GM12878 (cell line): ENCODE results near the gene RPS4Y2. TPM values are rescaled to one million over a fixed set of nuclear protein-coding genes. Genes with fewer than 3 reads are reported as not detected.

Experiments used
- ATAC-seq: fragments of 200-7000 bp; cut with Tn5 transposase; 3 replicates; pipeline ENCODE4 v1.9.1; 2020; ENCODE audit warnings: mild to moderate bottlenecking, moderate library complexity
- BruUV-seq: library from RNA; stranded (reverse); fragments of 400-500 nt; replicated peaks from 2 replicates; lab custom pipeline; 2021; lab: Mats Ljungman, UMichigan
- CTCF ChIA-PET: fragments of 300-600 bp; sonication (Branson Sonifier 250); formaldehyde crosslinking; extraction: SDS; loops from one replicate; lab custom pipeline; 2021; ENCODE audit warnings: inconsistent platforms; lab: Yijun Ruan, JAX
- POLR2A ChIA-PET: fragments of 350-600 bp; formaldehyde crosslinking; extraction: SDS; loops from one replicate; lab custom pipeline; 2021; ENCODE audit warnings: inconsistent platforms; lab: Charles Lee
- RAD21 ChIA-PET: fragments of 300-600 bp; sonication (Branson Sonifier 250); formaldehyde crosslinking; loops from one replicate; lab custom pipeline; 2023; ENCODE audit warnings: antibody characterized with exemption; ENCODE audit not compliant: unreplicated experiment; lab: Charles Lee
- SMC1A ChIA-PET: fragments of 300-600 bp; sonication (Branson Sonifier 250); formaldehyde crosslinking; loops from one replicate; lab custom pipeline; 2023; ENCODE audit not compliant: unreplicated experiment, uncharacterized antibody; lab: Charles Lee
- DNase-seq: peaks from one replicate; pipeline ENCODE4 v3.0.0-alpha.2; 2011; ENCODE audit warnings: low read depth, low spot score
- FAIRE-seq: peaks from 3 replicates; lab custom pipeline; 2011; peaks lifted over from hg19 to GRCh38; lab: Jason Lieb, UNC
- H2AFZ ChIP-seq: 2 replicates; pipeline ENCODE4 v1.6.0; 2011; ENCODE audit warnings: low read depth, low read length, control low read depth; ENCODE audit not compliant: control insufficient read depth
- H3K27ac ChIP-seq: 2 replicates; pipeline ENCODE4 v1.5.1; 2011; ENCODE audit warnings: control low read depth; ENCODE audit not compliant: control insufficient read depth, insufficient read depth
- H3K27me3 ChIP-seq, 2 experiments: replicated peaks in 1 of 2; 2 replicates each; pipeline versions ENCODE4 v1.6.0 to v1.6.1; 2011; ENCODE audit warnings: low read length in 1 of 2; ENCODE audit not compliant: control insufficient read depth in 2 of 2, insufficient read depth in 2 of 2
- H3K36me3 ChIP-seq, 2 experiments: 2 replicates each; pipeline ENCODE4 v1.5.1; 2011; ENCODE audit warnings: low read length in 1 of 2; ENCODE audit not compliant: control insufficient read depth in 2 of 2, insufficient read depth in 2 of 2
- H3K4me1 ChIP-seq: 2 replicates; pipeline ENCODE4 v1.6.1; 2011; ENCODE audit warnings: mild to moderate bottlenecking, low read length, moderate library complexity, mixed read lengths; ENCODE audit not compliant: control insufficient read depth, insufficient read depth
- H3K4me2 ChIP-seq: 2 replicates; pipeline ENCODE4 v1.6.0; 2011; ENCODE audit warnings: control low read depth; ENCODE audit not compliant: control insufficient read depth, insufficient read depth
- H3K4me3 ChIP-seq: fragments of 200-600 bp; sonication (generic); 2 replicates; pipeline ENCODE4 v1.5.1; 2016
- H3K79me2 ChIP-seq: 2 replicates; pipeline ENCODE4 v1.6.0; 2011; ENCODE audit warnings: low read length; ENCODE audit not compliant: control insufficient read depth, insufficient read depth
- H3K9ac ChIP-seq: 2 replicates; pipeline ENCODE4 v1.8.0; 2011; ENCODE audit warnings: low read length, control low read depth, mixed read lengths; ENCODE audit not compliant: control insufficient read depth, insufficient read depth
- H3K9me3 ChIP-seq: replicated peaks from 3 replicates; pipeline ENCODE4 v1.5.1; 2011; ENCODE audit warnings: mild to moderate bottlenecking, low read length; ENCODE audit not compliant: control insufficient read depth, insufficient read depth
- H4K20me1 ChIP-seq: 2 replicates; pipeline ENCODE4 v1.6.0; 2011; ENCODE audit not compliant: control insufficient read depth, insufficient read depth
- CHD1 ChIP-seq: IDR thresholded peaks from 2 replicates; pipeline ENCODE4 v1.6.1; 2012; ENCODE audit warnings: low read depth, low read length, improper control_type of control experiment
- ESRRA ChIP-seq: IDR thresholded peaks from 2 replicates; pipeline ENCODE4 v1.6.1; 2012; ENCODE audit warnings: mild to moderate bottlenecking, low read length, improper control_type of control experiment
- GABPA ChIP-seq: IDR thresholded peaks from 2 replicates; pipeline ENCODE4 v1.6.1; 2014; ENCODE audit warnings: antibody characterized with exemption, low read depth, mild to moderate bottlenecking, inconsistent platforms
- IKZF1 ChIP-seq: fragments of 450-650 bp; conservative IDR thresholded peaks from 2 replicates; pipeline ENCODE4 v1.6.1; 2017; ENCODE audit warnings: antibody characterized with exemption, mild to moderate bottlenecking
- KDM1A ChIP-seq: fragments of 200-600 bp; sonication (generic); IDR thresholded peaks from 2 replicates; pipeline ENCODE4 v1.6.1; 2016; ENCODE audit warnings: borderline replicate concordance
- MEF2B ChIP-seq: fragments of 450-650 bp; IDR thresholded peaks from 2 replicates; pipeline ENCODE4 v1.6.1; 2018; ENCODE audit warnings: mild to moderate bottlenecking, moderate library complexity; ENCODE audit not compliant: partially characterized antibody, poor library complexity, severe bottlenecking
- MTA3 ChIP-seq: IDR thresholded peaks from 2 replicates; pipeline ENCODE4 v1.6.1; 2012; ENCODE audit warnings: low read length, inconsistent platforms, borderline replicate concordance
- NFIC ChIP-seq: IDR thresholded peaks from 2 replicates; pipeline ENCODE4 v1.6.1; 2012; ENCODE audit warnings: low read depth, mild to moderate bottlenecking, inconsistent platforms, low read length, moderate library complexity
- POLR2AphosphoS2 ChIP-seq: IDR thresholded peaks from 2 replicates; pipeline ENCODE4 v1.6.1; 2011; ENCODE audit warnings: low read depth, mild to moderate bottlenecking, low read length, improper control_type of control experiment, moderate library complexity
- RCOR1 ChIP-seq: conservative IDR thresholded peaks from 2 replicates; pipeline ENCODE4 v1.6.1; 2012; ENCODE audit warnings: low read depth, low read length, improper control_type of control experiment
- SMAD5 ChIP-seq: IDR thresholded peaks from 2 replicates; pipeline ENCODE4 v1.6.1; 2016; ENCODE audit warnings: antibody characterized with exemption, low read depth
- SREBF2 ChIP-seq: IDR thresholded peaks from 2 replicates; pipeline ENCODE4 v1.6.1; 2012; ENCODE audit warnings: mild to moderate bottlenecking, low read length
- SUPT20H ChIP-seq: IDR thresholded peaks from 2 replicates; pipeline ENCODE4 v1.6.1; 2011; ENCODE audit warnings: low read depth, mild to moderate bottlenecking, low read length, moderate library complexity, borderline replicate concordance; ENCODE audit not compliant: control insufficient read depth
- WGBS: methylation state at CpG from one replicate; pipeline ENCODE4 v1.1.6; 2016; ENCODE audit warnings: low lambda C conversion rate; ENCODE audit not compliant: insufficient replicate concordance, insufficient coverage; ENCODE audit errors: missing lambda C conversion rate; 5-methylcytosine and 5-hydroxymethylcytosine counted together
- in situ Hi-C: fragments of 300-500 bp; cut with MboI; formaldehyde crosslinking; loops from 9 replicates; pipeline ENCODE4 v1.14.3; 2018; ENCODE audit warnings: mixed read lengths
- intact Hi-C: fragments of 100-400 bp; cut with micrococcal nuclease; formaldehyde crosslinking; loops from one replicate; pipeline ENCODE4 v1.14.2; 2022; ENCODE audit not compliant: unreplicated experiment
- polyA plus RNA-seq, 11 experiments: library from polyadenylated mRNA; depleted of rRNA in 4 of 11; unstranded in 6 of 11; stranded (reverse) in 5 of 11; fragments of >200 nt; fragmentation: Nextera tagmentation in 4 of 11; fragmentation: Illumina TruSeq in 1 of 11; extraction: Ambion mirVana in 4 of 11; extraction: Trizol in 1 of 11; gene quantifications; 1 replicate in 1 of 11; 2 replicates in 10 of 11; pipeline versions ENCODE4 v1.2.1 to v1.2.3, GENCODE V29; 2011 to 2016; ENCODE audit warnings: inconsistent platforms in 2 of 11, missing spikeins in 2 of 11, low read depth in 1 of 11
- total RNA-seq, 4 experiments: library from RNA; depleted of rRNA in 3 of 4; stranded (reverse); fragments of >200 nt in 3 of 4; fragmentation: Illumina TruSeq in 1 of 4; extraction: Trizol in 1 of 4; gene quantifications; 2 replicates each; pipeline versions ENCODE4 v1.2.1 to v1.2.3, GENCODE V29; 2013 to 2021
- TF ChIP-seq, protein P1 (sequence below): fragments of 450-650 bp; IDR thresholded peaks from 2 replicates; pipeline ENCODE4 v1.6.1; 2018; ENCODE audit warnings: mild to moderate bottlenecking, low read depth, moderate library complexity; ENCODE audit not compliant: partially characterized antibody
- TF ChIP-seq, protein P2 (sequence below): IDR thresholded peaks from 2 replicates; pipeline ENCODE4 v1.6.1; 2011; ENCODE audit warnings: borderline replicate concordance, low read depth, mild to moderate bottlenecking, moderate library complexity, mixed read lengths, low read length; ENCODE audit not compliant: insufficient read depth; ENCODE audit errors: extremely low read length
- TF ChIP-seq, protein P3 (sequence below): fragments of 450-650 bp; IDR thresholded peaks from 2 replicates; pipeline ENCODE4 v1.6.1; 2018; ENCODE audit warnings: borderline replicate concordance, mild to moderate bottlenecking; ENCODE audit not compliant: partially characterized antibody
- TF ChIP-seq, protein P4 (sequence below): IDR thresholded peaks from 2 replicates; pipeline ENCODE4 v1.6.1; 2011; ENCODE audit warnings: borderline replicate concordance, low read depth, mild to moderate bottlenecking, moderate library complexity, low read length; ENCODE audit not compliant: insufficient read depth, poor library complexity, severe bottlenecking

The RPS4Y2 gene
- total and polyA plus RNA-seq, 10 of the 15 experiments (the other 5 are each of a cell fraction or from before 2014, with no cell fraction given) = not detected

DNA sequence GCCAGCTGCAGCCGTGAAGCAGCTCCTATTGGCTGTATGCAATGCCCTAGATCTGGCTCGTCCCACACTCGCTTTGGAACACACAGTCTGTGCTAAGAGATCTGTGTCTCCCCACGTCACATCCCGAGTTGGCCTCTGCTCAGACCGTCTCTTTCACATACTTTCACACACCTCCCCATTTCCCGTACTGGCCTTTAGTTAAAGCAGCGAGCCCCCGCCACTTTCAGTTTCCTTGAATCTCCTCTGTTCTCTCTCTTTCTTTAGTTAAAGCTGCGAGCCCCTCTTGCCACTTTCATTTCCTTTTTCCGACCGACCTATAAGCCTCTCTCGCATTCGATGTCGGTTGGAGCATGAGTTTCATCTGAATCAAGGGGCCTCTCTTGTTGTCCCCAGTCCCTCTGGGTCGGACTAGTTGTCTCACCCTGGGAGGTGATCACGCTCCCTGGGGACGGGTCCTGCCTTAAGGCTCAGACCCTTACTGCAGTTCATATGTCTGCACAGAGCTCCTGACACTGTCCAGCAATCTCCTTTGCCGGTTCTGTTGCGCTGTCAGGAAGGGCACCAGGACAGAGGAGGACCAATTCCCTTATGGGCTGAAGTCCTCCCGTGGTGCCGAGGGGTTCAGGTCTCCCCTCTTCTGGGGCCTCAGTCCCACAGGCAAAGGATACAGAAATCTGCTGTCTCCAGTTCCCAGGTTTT is 42.6 kb downstream of the RPS4Y2 start:
- Histone ChIP-seq H3K27me3 (no peaks in the 10 kb centered on the region), H3K9me3 (no peaks in the 10 kb centered on the region), H4K20me1 (no peaks in the 10 kb centered on the region), H3K4me3 (no peak overlapping the region), H3K4me1 (no peaks in the 10 kb centered on the region), H3K36me3 (no peaks in the 10 kb centered on the region), H3K27ac (no peak overlapping the region), H3K4me2 (no peak overlapping the region), H3K9ac (no peak overlapping the region), H3K79me2 (no peaks in the 10 kb centered on the region), H2AFZ (no peak overlapping the region)
- no peak for DNase-seq
- BruUV-seq = no TSS peak
- ChIA-PET POLR2A (no interaction called here), CTCF (no interaction called here), RAD21 (no interaction called here), SMC1A (no interaction called here)
- intact Hi-C loops (no loop called here), in situ Hi-C loops (no loop called here)
- no peak for FAIRE-seq
- no peak for ATAC-seq
- WGBS = no CpG with 5 or more reads among the region's 22 CpGs
- no peak for TF ChIP-seq CHD1
- no peak for TF ChIP-seq ESRRA
- no peak for TF ChIP-seq POLR2AphosphoS2
- TF ChIP-seq SMAD5 = no peak
- no peak for TF ChIP-seq MEF2B
- TF ChIP-seq RCOR1 = no peak
- TF ChIP-seq, protein P1, sequence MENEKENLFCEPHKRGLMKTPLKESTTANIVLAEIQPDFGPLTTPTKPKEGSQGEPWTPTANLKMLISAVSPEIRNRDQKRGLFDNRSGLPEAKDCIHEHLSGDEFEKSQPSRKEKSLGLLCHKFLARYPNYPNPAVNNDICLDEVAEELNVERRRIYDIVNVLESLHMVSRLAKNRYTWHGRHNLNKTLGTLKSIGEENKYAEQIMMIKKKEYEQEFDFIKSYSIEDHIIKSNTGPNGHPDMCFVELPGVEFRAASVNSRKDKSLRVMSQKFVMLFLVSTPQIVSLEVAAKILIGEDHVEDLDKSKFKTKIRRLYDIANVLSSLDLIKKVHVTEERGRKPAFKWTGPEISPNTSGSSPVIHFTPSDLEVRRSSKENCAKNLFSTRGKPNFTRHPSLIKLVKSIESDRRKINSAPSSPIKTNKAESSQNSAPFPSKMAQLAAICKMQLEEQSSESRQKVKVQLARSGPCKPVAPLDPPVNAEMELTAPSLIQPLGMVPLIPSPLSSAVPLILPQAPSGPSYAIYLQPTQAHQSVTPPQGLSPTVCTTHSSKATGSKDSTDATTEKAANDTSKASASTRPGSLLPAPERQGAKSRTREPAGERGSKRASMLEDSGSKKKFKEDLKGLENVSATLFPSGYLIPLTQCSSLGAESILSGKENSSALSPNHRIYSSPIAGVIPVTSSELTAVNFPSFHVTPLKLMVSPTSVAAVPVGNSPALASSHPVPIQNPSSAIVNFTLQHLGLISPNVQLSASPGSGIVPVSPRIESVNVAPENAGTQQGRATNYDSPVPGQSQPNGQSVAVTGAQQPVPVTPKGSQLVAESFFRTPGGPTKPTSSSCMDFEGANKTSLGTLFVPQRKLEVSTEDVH = no peak
- TF ChIP-seq NFIC = no peak
- no peak for TF ChIP-seq MTA3
- TF ChIP-seq SUPT20H = no peak
- no peak for TF ChIP-seq KDM1A
- TF ChIP-seq IKZF1 = no peak
- no peak for TF ChIP-seq GABPA
- TF ChIP-seq, protein P2, sequence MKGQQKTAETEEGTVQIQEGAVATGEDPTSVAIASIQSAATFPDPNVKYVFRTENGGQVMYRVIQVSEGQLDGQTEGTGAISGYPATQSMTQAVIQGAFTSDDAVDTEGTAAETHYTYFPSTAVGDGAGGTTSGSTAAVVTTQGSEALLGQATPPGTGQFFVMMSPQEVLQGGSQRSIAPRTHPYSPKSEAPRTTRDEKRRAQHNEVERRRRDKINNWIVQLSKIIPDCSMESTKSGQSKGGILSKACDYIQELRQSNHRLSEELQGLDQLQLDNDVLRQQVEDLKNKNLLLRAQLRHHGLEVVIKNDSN = no peak
- TF ChIP-seq, protein P3, sequence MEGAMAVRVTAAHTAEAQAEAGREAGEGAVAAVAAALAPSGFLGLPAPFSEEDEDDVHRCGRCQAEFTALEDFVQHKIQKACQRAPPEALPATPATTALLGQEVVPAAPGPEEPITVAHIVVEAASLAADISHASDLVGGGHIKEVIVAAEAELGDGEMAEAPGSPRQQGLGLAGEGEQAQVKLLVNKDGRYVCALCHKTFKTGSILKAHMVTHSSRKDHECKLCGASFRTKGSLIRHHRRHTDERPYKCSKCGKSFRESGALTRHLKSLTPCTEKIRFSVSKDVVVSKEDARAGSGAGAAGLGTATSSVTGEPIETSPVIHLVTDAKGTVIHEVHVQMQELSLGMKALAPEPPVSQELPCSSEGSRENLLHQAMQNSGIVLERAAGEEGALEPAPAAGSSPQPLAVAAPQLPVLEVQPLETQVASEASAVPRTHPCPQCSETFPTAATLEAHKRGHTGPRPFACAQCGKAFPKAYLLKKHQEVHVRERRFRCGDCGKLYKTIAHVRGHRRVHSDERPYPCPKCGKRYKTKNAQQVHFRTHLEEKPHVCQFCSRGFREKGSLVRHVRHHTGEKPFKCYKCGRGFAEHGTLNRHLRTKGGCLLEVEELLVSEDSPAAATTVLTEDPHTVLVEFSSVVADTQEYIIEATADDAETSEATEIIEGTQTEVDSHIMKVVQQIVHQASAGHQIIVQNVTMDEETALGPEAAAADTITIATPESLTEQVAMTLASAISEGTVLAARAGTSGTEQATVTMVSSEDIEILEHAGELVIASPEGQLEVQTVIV = no peak
- no peak for TF ChIP-seq SREBF2
- TF ChIP-seq, protein P4, sequence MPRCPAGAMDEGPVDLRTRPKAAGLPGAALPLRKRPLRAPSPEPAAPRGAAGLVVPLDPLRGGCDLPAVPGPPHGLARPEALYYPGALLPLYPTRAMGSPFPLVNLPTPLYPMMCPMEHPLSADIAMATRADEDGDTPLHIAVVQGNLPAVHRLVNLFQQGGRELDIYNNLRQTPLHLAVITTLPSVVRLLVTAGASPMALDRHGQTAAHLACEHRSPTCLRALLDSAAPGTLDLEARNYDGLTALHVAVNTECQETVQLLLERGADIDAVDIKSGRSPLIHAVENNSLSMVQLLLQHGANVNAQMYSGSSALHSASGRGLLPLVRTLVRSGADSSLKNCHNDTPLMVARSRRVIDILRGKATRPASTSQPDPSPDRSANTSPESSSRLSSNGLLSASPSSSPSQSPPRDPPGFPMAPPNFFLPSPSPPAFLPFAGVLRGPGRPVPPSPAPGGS = no peak
